Vagina (tissue), 2 donors: Measurements from ENCODE around the gene S1PR4. TPM values are rescaled to one million over a fixed set of nuclear protein-coding genes. Genes with fewer than 3 reads are reported as not detected.
"Not testable (repeated sequence)": the region's sequence is repeated elsewhere in the genome, so short reads cannot be mapped to it uniquely, and the experiment has no call there.

Experiments used
- DNase-seq, 2 donors: peaks; one replicate each; pipeline ENCODE4 v3.0.0-alpha.2; 2017; ENCODE audit errors: extremely low spot score in 2 of 2
- H3K27ac ChIP-seq: fragments of 200-600 bp; sonication (generic); one replicate; pipeline ENCODE4 v1.5.1; 2019
- H3K27me3 ChIP-seq: fragments of 200-600 bp; sonication (generic); one replicate; pipeline ENCODE4 v1.5.1; 2019
- H3K36me3 ChIP-seq, 2 donors: fragments of 200-600 bp; sonication (generic); one replicate each; pipeline ENCODE4 v1.5.1; 2017 to 2019
- H3K4me1 ChIP-seq: fragments of 200-600 bp; sonication (generic); one replicate; pipeline ENCODE4 v1.5.1; 2019
- H3K4me3 ChIP-seq, 2 donors: fragments of 200-600 bp; sonication (generic); 1 replicate in 1 of 2; 2 replicates in 1 of 2; pipeline ENCODE4 v1.5.1; 2016 to 2019
- H3K9me3 ChIP-seq: fragments of 200-600 bp; sonication (generic); one replicate; pipeline ENCODE4 v1.5.1; 2019
- POLR2A ChIP-seq, 2 donors: fragments of 450-650 bp; IDR thresholded peaks; one replicate each; pipeline ENCODE4 v1.6.1; 2017; ENCODE audit warnings: antibody characterized with exemption in 2 of 2, mild to moderate bottlenecking in 2 of 2, moderate library complexity in 2 of 2
- POLR2AphosphoS5 ChIP-seq, 2 donors: sonication (generic); formaldehyde crosslinking; IDR thresholded peaks; one replicate each; pipeline ENCODE4 v1.9.0; 2017; ENCODE audit warnings: antibody characterized with exemption in 2 of 2, mild to moderate bottlenecking in 2 of 2, low read depth in 1 of 2; ENCODE audit not compliant: insufficient read depth in 1 of 2
- intact Hi-C: fragments of 100-400 bp; cut with DNase I; formaldehyde crosslinking; loops from one replicate; pipeline ENCODE4 v1.15.1; 2023
- total RNA-seq: library from RNA; depleted of rRNA; stranded (reverse); fragments of >200 nt; gene quantifications from one replicate; pipeline ENCODE4 v1.2.3, GENCODE V29; 2016
- TF ChIP-seq, protein P1 (sequence below), 3 experiments: fragments of 450-650 bp in 2 of 3; fragments of 200-600 bp in 1 of 3; sonication (generic) in 1 of 3; IDR thresholded peaks; one replicate each; pipeline ENCODE4 v1.5.1; 2017 to 2019; ENCODE audit warnings: antibody characterized with exemption in 3 of 3, mild to moderate bottlenecking in 2 of 3, moderate library complexity in 2 of 3

The S1PR4 gene
- total RNA-seq, 1 donor from 2014 or later, result not detected

DNA sequence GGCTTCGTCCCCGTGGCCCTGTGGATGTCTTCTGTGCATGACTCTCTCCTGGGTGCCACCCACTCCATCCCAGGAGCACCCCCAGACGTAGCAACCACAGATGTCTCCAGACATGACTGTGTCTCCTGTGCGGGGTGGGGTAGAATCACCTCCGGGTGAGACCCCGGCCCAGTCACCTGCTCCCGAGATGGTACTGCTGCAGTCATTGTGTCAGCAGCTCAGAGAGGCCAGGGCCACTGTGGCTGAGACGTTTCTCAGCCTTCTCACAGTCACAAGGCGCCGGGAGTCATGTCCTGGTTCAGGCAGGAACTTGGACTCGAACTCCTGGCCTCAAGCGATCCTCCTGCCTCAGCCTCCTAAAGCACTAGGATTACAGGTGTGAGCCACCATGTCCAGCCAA, 23.8 kb downstream of the S1PR4 start:
- H3K27ac ChIP-seq, result no peak overlapping the region
- no peak for DNase-seq

DNA sequence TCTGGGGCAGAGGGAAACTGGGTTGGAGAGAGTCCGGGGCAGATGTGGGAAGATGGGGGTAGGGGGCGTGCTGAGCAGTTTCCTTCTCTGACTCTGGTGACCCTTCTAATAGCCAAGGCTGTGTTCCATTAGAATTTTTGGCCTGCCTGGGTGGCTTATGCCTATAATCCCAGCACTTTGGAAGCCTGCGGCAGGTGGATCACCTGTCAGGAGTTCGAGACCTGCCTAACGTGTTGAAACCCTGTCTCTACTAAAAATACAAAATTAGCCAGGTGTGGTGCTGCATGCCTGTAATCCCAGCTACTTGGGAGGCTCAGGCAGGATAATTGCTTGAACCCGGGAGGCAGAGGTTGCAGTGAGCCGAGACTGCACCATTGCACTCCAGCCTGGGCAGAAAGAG, 24.3 kb downstream of the S1PR4 start:
- H3K27ac ChIP-seq, H3K9me3 ChIP-seq, H3K4me3 ChIP-seq, H3K27me3 ChIP-seq, H3K4me1 ChIP-seq, DNase-seq, intact Hi-C loops: not testable (repeated sequence)
- H3K36me3 ChIP-seq, result peaks cover 0 to 51% of the 10 kb centered on the region in 2 donors

More for the DNA sequence above, 23.8 kb downstream of the S1PR4 start:
- no peak overlapping the region for H3K4me3 ChIP-seq
- intact Hi-C loops, result no loop called here
- H3K9me3 ChIP-seq, result no peaks in the 10 kb centered on the region
- no peaks in the 10 kb centered on the region for H3K4me1 ChIP-seq
- peaks cover 0 to 45% of the 10 kb centered on the region in 2 donors for H3K36me3 ChIP-seq
- TF ChIP-seq POLR2A (IDR thresholded peaks at IDR 0.05), result no peak
- H3K27me3 ChIP-seq, result no peaks in the 10 kb centered on the region

DNA sequence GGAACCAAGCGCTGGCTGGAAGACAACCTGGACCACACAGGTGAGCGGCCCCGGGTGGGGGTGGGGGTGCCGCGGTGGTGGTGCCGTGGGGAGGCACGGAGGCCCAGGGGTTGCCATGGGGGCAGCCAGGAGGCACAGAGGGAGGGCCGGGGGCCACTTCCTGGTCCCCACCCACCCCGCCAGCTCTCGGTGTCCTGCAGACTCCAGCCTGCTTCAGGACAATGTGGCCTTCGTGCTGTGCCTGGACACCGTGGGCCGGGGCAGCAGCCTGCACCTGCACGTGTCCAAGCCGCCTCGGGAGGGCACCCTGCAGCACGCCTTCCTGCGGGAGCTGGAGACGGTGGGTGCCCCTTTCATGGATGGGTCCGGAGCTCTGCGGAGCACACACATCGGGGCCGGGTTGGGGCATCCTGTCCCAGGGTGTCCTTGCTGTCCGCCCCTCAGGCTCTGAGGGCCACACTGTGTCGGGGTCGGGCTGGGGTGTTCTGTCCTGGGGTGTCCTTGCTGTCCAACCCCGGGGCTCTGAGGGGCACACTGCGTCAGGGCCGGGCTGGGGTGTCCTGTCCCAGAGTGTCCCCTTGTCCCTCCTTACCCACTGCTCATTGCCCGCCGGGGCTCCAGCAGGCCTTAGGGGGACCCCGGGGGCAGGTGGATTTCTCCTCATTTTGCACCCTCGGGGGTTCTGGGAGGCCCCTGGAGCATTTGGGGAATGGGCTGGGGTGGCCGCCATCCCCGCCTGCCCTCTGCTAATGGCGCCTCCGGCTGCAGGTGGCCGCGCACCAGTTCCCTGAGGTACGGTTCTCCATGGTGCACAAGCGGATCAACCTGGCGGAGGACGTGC, 25.5 kb downstream of the S1PR4 start:
- Histone ChIP-seq H3K36me3 (peaks cover 0 to 48% of the 10 kb centered on the region in 2 donors), H3K27ac (no peak overlapping the region), H3K27me3 (no peaks in the 10 kb centered on the region), H3K4me1 (no peaks in the 10 kb centered on the region), H3K4me3 (no peak overlapping the region), H3K9me3 (no peaks in the 10 kb centered on the region)
- intact Hi-C loops, result no loop called here
- TF ChIP-seq POLR2A (IDR thresholded peaks at IDR 0.05) (no peak), POLR2AphosphoS5 (IDR thresholded peaks at IDR 0.05; ENCODE audit: insufficient read depth in 1 of 2, low read depth in 1 of 2) (no peak)
- TF ChIP-seq, protein P1, sequence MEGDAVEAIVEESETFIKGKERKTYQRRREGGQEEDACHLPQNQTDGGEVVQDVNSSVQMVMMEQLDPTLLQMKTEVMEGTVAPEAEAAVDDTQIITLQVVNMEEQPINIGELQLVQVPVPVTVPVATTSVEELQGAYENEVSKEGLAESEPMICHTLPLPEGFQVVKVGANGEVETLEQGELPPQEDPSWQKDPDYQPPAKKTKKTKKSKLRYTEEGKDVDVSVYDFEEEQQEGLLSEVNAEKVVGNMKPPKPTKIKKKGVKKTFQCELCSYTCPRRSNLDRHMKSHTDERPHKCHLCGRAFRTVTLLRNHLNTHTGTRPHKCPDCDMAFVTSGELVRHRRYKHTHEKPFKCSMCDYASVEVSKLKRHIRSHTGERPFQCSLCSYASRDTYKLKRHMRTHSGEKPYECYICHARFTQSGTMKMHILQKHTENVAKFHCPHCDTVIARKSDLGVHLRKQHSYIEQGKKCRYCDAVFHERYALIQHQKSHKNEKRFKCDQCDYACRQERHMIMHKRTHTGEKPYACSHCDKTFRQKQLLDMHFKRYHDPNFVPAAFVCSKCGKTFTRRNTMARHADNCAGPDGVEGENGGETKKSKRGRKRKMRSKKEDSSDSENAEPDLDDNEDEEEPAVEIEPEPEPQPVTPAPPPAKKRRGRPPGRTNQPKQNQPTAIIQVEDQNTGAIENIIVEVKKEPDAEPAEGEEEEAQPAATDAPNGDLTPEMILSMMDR (IDR thresholded peaks at IDR 0.05), result no peak
- no peak for DNase-seq

DNA sequence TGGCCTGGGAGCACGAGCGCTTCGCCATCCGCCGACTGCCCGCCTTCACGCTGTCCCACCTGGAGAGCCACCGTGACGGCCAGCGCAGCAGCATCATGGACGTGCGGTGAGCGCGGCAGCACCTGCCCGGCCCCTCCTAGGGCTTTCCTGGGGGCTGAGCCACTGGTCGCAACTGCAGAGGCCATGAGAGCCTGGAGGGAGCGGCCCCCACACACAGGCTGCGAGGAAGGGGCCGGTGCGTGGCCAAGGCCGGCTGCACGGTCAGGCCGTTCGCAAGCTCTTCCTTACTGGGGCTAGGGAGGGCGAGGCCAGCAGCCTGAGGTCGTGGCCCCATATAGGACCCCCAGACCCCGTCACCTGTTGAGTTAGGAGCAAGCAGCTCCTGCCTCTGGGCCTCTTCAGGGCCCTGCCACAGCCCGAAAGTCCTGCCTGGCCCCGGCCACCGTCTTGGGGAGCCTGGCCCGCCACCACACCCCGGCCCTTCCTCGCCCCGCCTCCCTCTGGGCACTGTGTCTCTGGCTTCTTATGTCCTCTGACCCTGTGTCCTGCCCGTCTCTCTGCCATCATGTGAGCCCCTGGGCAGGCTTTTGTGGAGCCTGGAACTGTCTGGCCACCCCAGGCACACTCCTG, 26.2 kb downstream of the S1PR4 start:
- no peak for TF ChIP-seq POLR2A (IDR thresholded peaks at IDR 0.05)
- TF ChIP-seq, protein P1 (IDR thresholded peaks at IDR 0.05), result no peak
- no peak for TF ChIP-seq POLR2AphosphoS5 (IDR thresholded peaks at IDR 0.05; ENCODE audit: insufficient read depth in 1 of 2, low read depth in 1 of 2)
- no peaks in the 10 kb centered on the region for H3K27me3 ChIP-seq
- H3K36me3 ChIP-seq, result peaks cover 0 to 43% of the 10 kb centered on the region in 2 donors
- intact Hi-C loops, result no loop called here
- DNase-seq, result no peak
- no peaks in the 10 kb centered on the region for H3K9me3 ChIP-seq
- no peak overlapping the region for H3K27ac ChIP-seq
- H3K4me1 ChIP-seq, result no peaks in the 10 kb centered on the region
- H3K4me3 ChIP-seq, result no peak overlapping the region

DNA sequence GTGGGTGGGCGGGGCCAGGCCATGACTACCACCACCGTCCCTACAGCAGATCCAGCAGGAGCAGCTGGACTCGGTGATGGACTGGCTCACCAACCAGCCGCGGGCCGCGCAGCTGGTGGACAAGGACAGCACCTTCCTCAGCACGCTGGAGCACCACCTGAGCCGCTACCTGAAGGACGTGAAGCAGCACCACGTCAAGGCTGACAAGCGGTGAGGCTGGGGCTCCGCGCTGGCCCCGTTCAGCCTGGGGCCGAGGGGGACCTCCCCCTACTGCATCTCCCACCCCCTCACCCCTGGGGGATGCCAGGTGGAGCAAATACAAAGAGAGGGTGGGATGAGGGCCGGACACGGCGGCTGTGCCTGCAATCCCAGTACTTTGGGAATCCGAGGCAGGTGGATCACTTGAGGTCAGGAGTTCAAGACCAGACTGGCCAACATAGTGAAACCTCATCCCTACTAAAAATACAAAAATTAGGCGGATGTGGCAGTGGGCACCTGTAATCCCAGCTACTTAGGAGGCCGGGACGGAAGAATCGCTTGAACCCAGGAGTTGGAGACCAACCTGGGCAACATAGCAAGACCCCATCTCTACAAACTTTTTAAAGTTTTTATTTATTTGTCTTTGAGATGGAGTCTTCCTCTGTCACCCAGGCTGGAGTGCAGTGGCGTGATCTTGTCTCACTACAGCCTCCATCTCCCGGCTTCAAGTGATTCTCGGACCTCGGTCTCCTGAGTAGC, 27.8 kb downstream of the S1PR4 start:
- H3K36me3 ChIP-seq, result peaks cover 0 to 43% of the 10 kb centered on the region in 2 donors
- H3K9me3 ChIP-seq, result no peaks in the 10 kb centered on the region
- DNase-seq, result no peak
- no peaks in the 10 kb centered on the region for H3K4me1 ChIP-seq
- intact Hi-C loops, result no loop called here
- H3K27ac ChIP-seq, result no peak overlapping the region
- no peaks in the 10 kb centered on the region for H3K27me3 ChIP-seq
- TF ChIP-seq, protein P1 (IDR thresholded peaks at IDR 0.05), result no peak
- TF ChIP-seq POLR2AphosphoS5 (IDR thresholded peaks at IDR 0.05; ENCODE audit: insufficient read depth in 1 of 2, low read depth in 1 of 2), result no peak
- TF ChIP-seq POLR2A (IDR thresholded peaks at IDR 0.05), result no peak
- no peak overlapping the region for H3K4me3 ChIP-seq
